ENCODE measurements around the gene TFF1.

TFF1 gene

GRCh38 chr21:42346441-42346840, 19.9 kb downstream of the TFF1 start:
- no peak overlapping the region for H3K27ac ChIP-seq
- H3K4me3 ChIP-seq: no peak overlapping the region
- no peak for TF ChIP-seq CTCF (IDR thresholded peaks at IDR 0.05)
- DNase-seq (ENCODE audit: low spot score): peak; percentile 22

GRCh38 chr21:42344631-42345030, 21.7 kb downstream of the TFF1 start:
- Histone ChIP-seq H3K4me3 (no peak overlapping the region), H3K27ac (no peak overlapping the region)
- no peak for TF ChIP-seq CTCF (IDR thresholded peaks at IDR 0.05)
- no peak for DNase-seq (ENCODE audit: low spot score)

GRCh38 chr21:42343963-42344510, 22.3 kb downstream of the TFF1 start:
- no peak overlapping the region for H3K27ac ChIP-seq

GRCh38 chr21:42343556-42343955, 22.8 kb downstream of the TFF1 start:
- Histone ChIP-seq H3K27ac (no peak overlapping the region), H3K4me3 (no peak overlapping the region)
- DNase-seq (ENCODE audit: low spot score): peak; percentile 17
- TF ChIP-seq CTCF (IDR thresholded peaks at IDR 0.05): no peak

More at GRCh38 chr21:42343963-42344510, 22.3 kb downstream of the TFF1 start:
- TF ChIP-seq CTCF (IDR thresholded peaks at IDR 0.05): no peak
- peak; percentile 53 for DNase-seq (ENCODE audit: low spot score)
- no peak overlapping the region for H3K4me3 ChIP-seq

- no peak overlapping the region for H3K27ac ChIP-seq
- no peak overlapping the region for H3K4me3 ChIP-seq
- TF ChIP-seq CTCF (IDR thresholded peaks at IDR 0.05): no peak
- peak; percentile 40 for DNase-seq (ENCODE audit: low spot score)
Observed at GRCh38 chr21:42343101-42343500, 23.2 kb downstream of the TFF1 start.

GRCh38 chr21:42341776-42342542, 24.4 kb downstream of the TFF1 start:
- TF ChIP-seq CTCF (IDR thresholded peaks at IDR 0.05): no peak
- DNase-seq (ENCODE audit: low spot score): no peak
- no peak overlapping the region for H3K4me3 ChIP-seq
- H3K27ac ChIP-seq: no peak overlapping the region

All from coronary artery (tissue), 2 donors.